Right lobe of liver (tissue), 6 donors: ENCODE data around the gene UROC1. TPM values are rescaled to one million over a fixed set of nuclear protein-coding genes. Genes with fewer than 3 reads are reported as not detected.

Experiments used
- ATAC-seq, 4 donors: fragments of 200-7000 bp; cut with Tn5 transposase; one replicate each; pipeline ENCODE4 v1.9.1; 2020; ENCODE audit warnings: mild to moderate bottlenecking in 4 of 4, moderate library complexity in 4 of 4
- DNase-seq, 3 donors: peaks; one replicate each; pipeline ENCODE4 v3.0.0-alpha.2; 2020
- H3K27ac ChIP-seq, 3 donors: fragments of 200-600 bp; one replicate each; pipeline ENCODE4 v1.8.0; 2022
- H3K27me3 ChIP-seq, 2 donors: fragments of 200-600 bp; one replicate each; pipeline ENCODE4 v1.8.0; 2022
- H3K36me3 ChIP-seq, 4 donors: fragments of 200-600 bp; sonication (generic) in 1 of 4; one replicate each; pipeline versions ENCODE4 v1.5.1 to v1.8.0; 2017 to 2022; ENCODE audit warnings: control low read depth in 1 of 4
- H3K4me1 ChIP-seq, 4 donors: fragments of 200-600 bp; sonication (generic) in 1 of 4; one replicate each; pipeline versions ENCODE4 v1.5.1 to v1.8.0; 2017 to 2022; ENCODE audit warnings: control low read depth in 1 of 4
- H3K4me3 ChIP-seq, 3 donors: fragments of 200-600 bp; one replicate each; pipeline ENCODE4 v1.8.0; 2022
- H3K9me3 ChIP-seq, 4 donors: fragments of 200-600 bp; sonication (generic) in 1 of 4; one replicate each; pipeline versions ENCODE4 v1.5.1 to v1.8.0; 2017 to 2022; ENCODE audit warnings: control low read depth in 1 of 4
- CTCF ChIP-seq, 4 donors: fragments of 200-600 bp in 3 of 4; fragments of 450-650 bp in 1 of 4; IDR thresholded peaks; one replicate each; pipeline versions ENCODE4 v1.5.1 to v1.8.0; 2016 to 2022; ENCODE audit warnings: antibody characterized with exemption in 4 of 4, mild to moderate bottlenecking in 2 of 4
- POLR2A ChIP-seq: fragments of 450-650 bp; IDR thresholded peaks from one replicate; pipeline ENCODE4 v1.6.1; 2017; ENCODE audit warnings: antibody characterized with exemption, mild to moderate bottlenecking
- WGBS: methylation state at CpG from one replicate; pipeline ENCODE4 v1.1.6; 2018; ENCODE audit warnings: low coverage, low lambda C conversion rate; ENCODE audit not compliant: insufficient coverage; ENCODE audit errors: missing lambda C conversion rate; 5-methylcytosine and 5-hydroxymethylcytosine counted together
- intact Hi-C, 2 donors: fragments of 100-400 bp; cut with DNase I; formaldehyde crosslinking; loops; one replicate each; pipeline versions ENCODE4 v1.11.2 to v1.14.1; 2022
- total RNA-seq, 6 experiments: library from RNA; depleted of rRNA in 2 of 6; stranded (reverse); fragments of >200 nt in 2 of 6; fragmentation: NEBNext Ultra II Directional in 3 of 6; extraction: Animal tissue kit (Norgen Biotek cat#: 25700) in 3 of 6; gene quantifications; one replicate each; pipeline versions ENCODE4 v1.1.0 to v1.2.4, GENCODE V29; 2016 to 2023
- donor health status: DM: no; HTN: yes; CAD: no.
- donor health status: DM: no; HTN: no; CAD: no.
- donor health status: DM: no; HTN: no; CAD: no.
- donor health status: DM: no; HTN: yes; CAD: no.
- donor health status: DM: no; HTN: yes; CAD: no.

The UROC1 gene
- total RNA-seq, 6 experiments from 2014 or later: 15.1 to 101 (median 55.8) TPM

GRCh38 chr3:126490619-126491018, 27.0 kb downstream of the UROC1 start:
- ATAC-seq (peak in 2 of 4 donors; percentile 20 to 21), DNase-seq (peak in 2 of 3 donors; percentile 16 to 37)
- Histone ChIP-seq H3K9me3 (no peaks in the 10 kb centered on the region), H3K36me3 (peaks cover 0 to 27% (median 0%) of the 10 kb centered on the region in 4 donors), H3K27me3 (no peaks in the 10 kb centered on the region), H3K27ac (no peak overlapping the region), H3K4me3 (no peak overlapping the region), H3K4me1 (peaks cover 0 to 20% (median 0%) of the 10 kb centered on the region in 4 donors)
- intact Hi-C loops: no loop called here
- TF ChIP-seq POLR2A (no peak), CTCF (IDR thresholded peaks at IDR 0.05) (peak in 1 of 4 donors; percentile 6)
- WGBS: 75% methylated on average over 4 of the region's 6 CpGs

- TF ChIP-seq CTCF (IDR thresholded peaks at IDR 0.05) (no peak), POLR2A (no peak)
- no peaks in the 10 kb centered on the region for H3K9me3 ChIP-seq
- no peak overlapping the region for H3K4me3 ChIP-seq
- WGBS: 96% methylated on average over 5 of the region's 16 CpGs
- intact Hi-C loops: no loop called here
- DNase-seq: peak in 1 of 3 donors; percentile 31
- peaks cover 0 to 28% (median 0%) of the 10 kb centered on the region in 4 donors for H3K4me1 ChIP-seq
- H3K27ac ChIP-seq: no peak overlapping the region
- no peak for ATAC-seq
- H3K27me3 ChIP-seq: no peaks in the 10 kb centered on the region
- peaks cover 0 to 25% (median 0%) of the 10 kb centered on the region in 4 donors for H3K36me3 ChIP-seq
These were observed 28.5 kb downstream of the UROC1 start for GRCh38 chr3:126488886-126489569.

GRCh38 chr3:126488185-126488584, 29.4 kb downstream of the UROC1 start:
- Histone ChIP-seq H3K4me1 (peaks cover 0 to 28% (median 0%) of the 10 kb centered on the region in 4 donors), H3K4me3 (no peak overlapping the region), H3K36me3 (peaks cover 0 to 25% (median 0%) of the 10 kb centered on the region in 4 donors), H3K9me3 (no peaks in the 10 kb centered on the region), H3K27me3 (no peaks in the 10 kb centered on the region), H3K27ac (no peak overlapping the region)
- TF ChIP-seq POLR2A: no peak
- no peak for TF ChIP-seq CTCF (IDR thresholded peaks at IDR 0.05)
- DNase-seq (peak in 2 of 3 donors; percentile 8 to 46), ATAC-seq (no peak)
- intact Hi-C loops: no loop called here
- 71% methylated on average over 4 of the region's 14 CpGs for WGBS

- no peak overlapping the region for H3K27ac ChIP-seq
- H3K9me3 ChIP-seq: no peaks in the 10 kb centered on the region
- peak in 2 of 3 donors; percentile 25 to 62 for DNase-seq
These were observed 30.3 kb downstream of the UROC1 start for GRCh38 chr3:126487151-126487771.

More at GRCh38 chr3:126487151-126487771, 30.3 kb downstream of the UROC1 start:
- TF ChIP-seq POLR2A (no peak), CTCF (IDR thresholded peaks at IDR 0.05) (no peak)
- H3K27me3 ChIP-seq: no peaks in the 10 kb centered on the region
- peaks cover 0 to 31% (median 0%) of the 10 kb centered on the region in 4 donors for H3K4me1 ChIP-seq
- ATAC-seq: peak; percentile 3 to 9 (median 6)
- no peak overlapping the region for H3K4me3 ChIP-seq
- H3K36me3 ChIP-seq: peaks cover 0 to 25% (median 0%) of the 10 kb centered on the region in 4 donors
- intact Hi-C loops: no loop called here
- 59% methylated on average over 6 of the region's 17 CpGs for WGBS
